Measurements from ENCODE around the gene HIVEP2. TPM values are rescaled to one million over a fixed set of nuclear protein-coding genes. Genes with fewer than 3 reads are reported as not detected.

Gene HIVEP2
- total and polyA plus RNA-seq, 7 experiments from 2014 or later: 12.2 to 92.1 (median 51.5) TPM

- Histone ChIP-seq H3K36me3 (ENCODE audit: control insufficient read depth in 2 of 3, insufficient read depth in 3 of 3, low read length in 3 of 3) (no peaks in the 10 kb centered on the region), H3K27me3 (ENCODE audit: control insufficient read depth in 2 of 2, insufficient read depth in 2 of 2, low read length in 2 of 2) (no peaks in the 10 kb centered on the region), H3K4me3 (ENCODE audit: low read length) (no peak overlapping the region), H3K9me3 (ENCODE audit: control insufficient read depth in 2 of 3, low read length in 3 of 3) (no peaks in the 10 kb centered on the region), H3K4me1 (ENCODE audit: control insufficient read depth in 2 of 2, insufficient read depth in 2 of 2, low read length in 2 of 2) (peaks cover 0 to 13% of the 10 kb centered on the region in 2 donors), H3K27ac (ENCODE audit: low read depth, low read length) (no peak overlapping the region)
- no peaks in the 10 kb centered on the region for H3K27me3 Mint-ChIP-seq
- DNase-seq: no peak
- ChIA-PET CTCF (interaction anchor here (0.6 kb wide), 1 partner anchor 25 kb away, joined by 3 read pairs; no protein-coding TSS in a partner anchor), POLR2A (interaction anchor here (0.5 to 1.1 kb wide), 2 partner anchors 16 to 59 kb away, joined by 3 read pairs; no protein-coding TSS in a partner anchor)
- intact Hi-C loops (cut with micrococcal nuclease): loop anchor here (2.0 kb wide), 2 partner anchors 14 to 56 kb away; no protein-coding TSS in a partner anchor
- peaks cover 15 to 83% (median 80%) of the 10 kb centered on the region in 7 donors for H3K4me1 Mint-ChIP-seq
- peak overlapping the region in 3 of 10 donors; percentile 3 to 42 (median 10) for H3K4me3 Mint-ChIP-seq
- no peaks in the 10 kb centered on the region for H3K9me3 Mint-ChIP-seq
- ATAC-seq: no peak
- peak overlapping the region in 8 of 9 donors; percentile 29 to 88 (median 71) for H3K27ac Mint-ChIP-seq
- H3K36me3 Mint-ChIP-seq: peaks cover 0 to 24% (median 13%) of the 10 kb centered on the region in 5 donors
These were observed 158.5 kb downstream of the HIVEP2 start for GRCh38 chr6:142786476-142786875.

- Histone ChIP-seq H3K27ac (ENCODE audit: low read depth, low read length) (peak overlapping the region; percentile 54), H3K36me3 (ENCODE audit: control insufficient read depth in 2 of 3, insufficient read depth in 3 of 3, low read length in 3 of 3) (no peaks in the 10 kb centered on the region)
- peaks cover 21 to 83% (median 79%) of the 10 kb centered on the region in 7 donors for H3K4me1 Mint-ChIP-seq
These were observed 160.6 kb downstream of the HIVEP2 start for GRCh38 chr6:142784344-142784743.

DNA sequence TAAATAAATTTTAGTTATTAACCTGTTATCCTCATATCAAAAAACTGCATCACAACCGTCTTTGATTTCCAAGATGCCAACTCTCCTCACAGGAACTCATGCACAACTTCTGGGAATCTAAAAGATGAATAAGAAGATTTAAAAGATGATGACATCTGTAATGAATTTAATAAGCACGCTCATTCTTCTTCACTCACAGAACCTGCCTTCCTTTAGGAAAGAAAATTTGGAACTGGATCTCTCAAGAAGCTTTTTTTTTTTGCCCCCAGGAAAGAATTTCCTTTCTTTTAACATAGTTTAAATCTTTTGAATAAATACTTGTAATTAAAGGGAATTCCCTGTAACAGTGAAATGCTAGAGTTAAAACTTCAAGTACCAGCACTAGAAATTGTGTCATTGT, 161.5 kb downstream of the HIVEP2 start:
- H3K9me3 Mint-ChIP-seq: no peaks in the 10 kb centered on the region
- peaks cover 0 to 26% (median 16%) of the 10 kb centered on the region in 5 donors for H3K36me3 Mint-ChIP-seq
- DNase-seq (no peak), ATAC-seq (no peak)
- Histone ChIP-seq H3K27me3 (ENCODE audit: control insufficient read depth in 2 of 2, insufficient read depth in 2 of 2, low read length in 2 of 2) (no peaks in the 10 kb centered on the region), H3K4me3 (ENCODE audit: low read length) (no peak overlapping the region), H3K4me1 (ENCODE audit: control insufficient read depth in 2 of 2, insufficient read depth in 2 of 2, low read length in 2 of 2) (peaks cover 0 to 17% of the 10 kb centered on the region in 2 donors), H3K9me3 (ENCODE audit: control insufficient read depth in 2 of 3, low read length in 3 of 3) (no peaks in the 10 kb centered on the region), H3K27ac (ENCODE audit: low read depth, low read length) (no peak overlapping the region), H3K36me3 (ENCODE audit: control insufficient read depth in 2 of 3, insufficient read depth in 3 of 3, low read length in 3 of 3) (no peaks in the 10 kb centered on the region)
- intact Hi-C loops (cut with micrococcal nuclease): no loop called here
- H3K27ac Mint-ChIP-seq: peak overlapping the region in 4 of 9 donors; percentile 15 to 68 (median 30)
- ChIA-PET POLR2A (interaction anchor here (0.7 kb wide), 1 partner anchor 381 kb away, joined by 6 read pairs; no protein-coding TSS in a partner anchor), CTCF (interaction anchor here (0.6 kb wide), 1 partner anchor 25 kb away, joined by 3 read pairs; no protein-coding TSS in a partner anchor)
- H3K4me3 Mint-ChIP-seq: no peak overlapping the region
- no peaks in the 10 kb centered on the region for H3K27me3 Mint-ChIP-seq
- peaks cover 21 to 82% (median 71%) of the 10 kb centered on the region in 7 donors for H3K4me1 Mint-ChIP-seq

More at GRCh38 chr6:142784344-142784743, 160.6 kb downstream of the HIVEP2 start:
- Mint-ChIP-seq H3K36me3 (peaks cover 0 to 27% (median 16%) of the 10 kb centered on the region in 5 donors), H3K27me3 (no peaks in the 10 kb centered on the region), H3K4me3 (peak overlapping the region in 8 of 10 donors; percentile 0 to 53 (median 36)), H3K9me3 (no peaks in the 10 kb centered on the region), H3K27ac (peak overlapping the region in 8 of 9 donors; percentile 17 to 86 (median 55))
- CTCF ChIA-PET: interaction anchor here (0.6 kb wide), 1 partner anchor 77 kb away, joined by 3 read pairs; no protein-coding TSS in a partner anchor
- peak; percentile 61 for ATAC-seq
- H3K4me1 ChIP-seq (ENCODE audit: control insufficient read depth in 2 of 2, insufficient read depth in 2 of 2, low read length in 2 of 2): peaks cover 0 to 17% of the 10 kb centered on the region in 2 donors
- peak in 6 of 9 donors; percentile 8 to 30 (median 23) for DNase-seq
- no peaks in the 10 kb centered on the region for H3K27me3 ChIP-seq (ENCODE audit: control insufficient read depth in 2 of 2, insufficient read depth in 2 of 2, low read length in 2 of 2)
- POLR2A ChIA-PET: no interaction called here
- H3K4me3 ChIP-seq (ENCODE audit: low read length): no peak overlapping the region
- no peaks in the 10 kb centered on the region for H3K9me3 ChIP-seq (ENCODE audit: control insufficient read depth in 2 of 3, low read length in 3 of 3)
- intact Hi-C loops (cut with micrococcal nuclease): loop anchor here in 1 of 2 donors (1.0 kb wide), 1 partner anchor 8 kb away; no protein-coding TSS in a partner anchor

DNA sequence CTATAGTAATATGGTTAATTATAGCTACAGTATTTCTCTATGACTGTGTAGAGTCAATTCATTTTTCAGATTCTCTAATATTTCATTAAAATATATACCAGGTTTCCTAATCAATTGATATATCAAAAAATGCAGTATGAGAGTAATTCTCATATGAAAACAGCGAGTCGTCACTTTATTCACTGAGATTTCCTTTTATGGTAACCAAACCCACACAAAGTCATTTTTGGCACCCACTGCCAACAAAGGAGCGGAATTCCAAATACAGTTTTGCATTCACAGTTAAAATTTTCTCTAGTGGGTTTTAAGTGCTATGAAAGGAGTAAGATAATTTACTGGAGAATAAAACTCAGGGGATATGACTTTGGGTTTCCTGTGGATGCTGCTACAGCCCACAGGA, 163.8 kb downstream of the HIVEP2 start:
- DNase-seq (no peak), ATAC-seq (no peak)
- Mint-ChIP-seq H3K4me3 (peak overlapping the region in 4 of 10 donors; percentile 23 to 61 (median 34)), H3K27me3 (no peaks in the 10 kb centered on the region), H3K36me3 (peaks cover 0 to 18% (median 11%) of the 10 kb centered on the region in 5 donors), H3K27ac (peak overlapping the region in 5 of 9 donors; percentile 13 to 81 (median 36)), H3K4me1 (peaks cover 11 to 73% (median 56%) of the 10 kb centered on the region in 7 donors), H3K9me3 (no peaks in the 10 kb centered on the region)
- POLR2A ChIA-PET: no interaction called here
- H3K27ac ChIP-seq (ENCODE audit: low read depth, low read length): no peak overlapping the region
- H3K27me3 ChIP-seq (ENCODE audit: control insufficient read depth in 2 of 2, insufficient read depth in 2 of 2, low read length in 2 of 2): no peaks in the 10 kb centered on the region
- intact Hi-C loops (cut with micrococcal nuclease): no loop called here
- H3K36me3 ChIP-seq (ENCODE audit: control insufficient read depth in 2 of 3, insufficient read depth in 3 of 3, low read length in 3 of 3): no peaks in the 10 kb centered on the region
- H3K9me3 ChIP-seq (ENCODE audit: control insufficient read depth in 2 of 3, low read length in 3 of 3): no peaks in the 10 kb centered on the region
- H3K4me3 ChIP-seq (ENCODE audit: low read length): no peak overlapping the region
- H3K4me1 ChIP-seq (ENCODE audit: control insufficient read depth in 2 of 2, insufficient read depth in 2 of 2, low read length in 2 of 2): peaks cover 0 to 17% of the 10 kb centered on the region in 2 donors
- CTCF ChIA-PET: interaction anchor here (0.6 kb wide), 1 partner anchor 152 kb away, joined by 3 read pairs; no protein-coding TSS in a partner anchor

GRCh38 chr6:142773859-142774648, 170.9 kb downstream of the HIVEP2 start:
- Mint-ChIP-seq H3K27me3 (no peaks in the 10 kb centered on the region), H3K36me3 (peaks cover 27 to 59% (median 57%) of the 10 kb centered on the region in 5 donors), H3K27ac (peak overlapping the region; percentile 52 to 94 (median 80)), H3K4me1 (peaks cover 14 to 75% (median 43%) of the 10 kb centered on the region in 7 donors), H3K9me3 (peaks cover 0 to 6% (median 0%) of the 10 kb centered on the region in 11 donors), H3K4me3 (peak overlapping the region; percentile 23 to 61 (median 49))
- Histone ChIP-seq H3K36me3 (ENCODE audit: control insufficient read depth in 2 of 3, insufficient read depth in 3 of 3, low read length in 3 of 3) (peaks cover 6 to 59% (median 21%) of the 10 kb centered on the region in 3 experiments), H3K9me3 (ENCODE audit: control insufficient read depth in 2 of 3, low read length in 3 of 3) (no peaks in the 10 kb centered on the region), H3K27me3 (ENCODE audit: control insufficient read depth in 2 of 2, insufficient read depth in 2 of 2, low read length in 2 of 2) (no peaks in the 10 kb centered on the region), H3K4me1 (ENCODE audit: control insufficient read depth in 2 of 2, insufficient read depth in 2 of 2, low read length in 2 of 2) (peaks cover 10 to 17% of the 10 kb centered on the region in 2 donors), H3K27ac (ENCODE audit: low read depth, low read length) (peak overlapping the region; percentile 18), H3K4me3 (ENCODE audit: low read length) (no peak overlapping the region)
- intact Hi-C loops (cut with micrococcal nuclease): loop anchor here (2.0 to 5.0 kb wide), 2 partner anchors 13 to 113 kb away; no protein-coding TSS in a partner anchor
- peak; percentile 50 for ATAC-seq
- DNase-seq: peak in 3 of 9 donors; percentile 17 to 28 (median 23)
- ChIA-PET POLR2A (no interaction called here), CTCF (no interaction called here)

DNA sequence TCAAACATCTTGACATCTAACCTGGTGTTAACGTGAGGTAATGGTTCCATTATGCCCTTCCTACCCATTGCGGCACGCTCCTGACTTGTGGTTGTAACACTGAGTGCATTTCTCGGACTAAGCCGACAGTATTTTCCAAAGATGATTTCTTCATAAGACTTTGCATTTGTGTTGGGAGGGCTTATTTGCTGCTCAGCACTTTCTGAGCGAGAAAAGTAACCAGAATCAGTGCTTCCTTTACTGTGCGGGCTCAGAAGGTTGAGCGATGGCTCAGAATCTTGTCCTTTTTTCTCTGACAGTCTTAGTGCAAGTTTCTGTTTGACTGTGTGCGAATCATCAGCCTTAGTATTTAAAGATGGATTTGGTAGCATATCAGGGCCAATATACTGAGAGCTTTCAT, 171.7 kb downstream of the HIVEP2 start:
- peaks cover 10 to 17% of the 10 kb centered on the region in 2 donors for H3K4me1 ChIP-seq (ENCODE audit: control insufficient read depth in 2 of 2, insufficient read depth in 2 of 2, low read length in 2 of 2)
- H3K27me3 ChIP-seq (ENCODE audit: control insufficient read depth in 2 of 2, insufficient read depth in 2 of 2, low read length in 2 of 2): no peaks in the 10 kb centered on the region
- peak overlapping the region; percentile 47 to 82 (median 70) for H3K27ac Mint-ChIP-seq
- no peak for ATAC-seq
- H3K27me3 Mint-ChIP-seq: no peaks in the 10 kb centered on the region
- peaks cover 0 to 6% (median 0%) of the 10 kb centered on the region in 11 donors for H3K9me3 Mint-ChIP-seq
- no peak overlapping the region for H3K4me3 ChIP-seq (ENCODE audit: low read length)
- peaks cover 6 to 62% (median 23%) of the 10 kb centered on the region in 3 experiments for H3K36me3 ChIP-seq (ENCODE audit: control insufficient read depth in 2 of 3, insufficient read depth in 3 of 3, low read length in 3 of 3)
- peaks cover 14 to 75% (median 42%) of the 10 kb centered on the region in 7 donors for H3K4me1 Mint-ChIP-seq
- intact Hi-C loops (cut with micrococcal nuclease): loop anchor here (2.0 to 5.0 kb wide), 2 partner anchors 13 to 114 kb away; no protein-coding TSS in a partner anchor
- POLR2A ChIA-PET: interaction anchor here (0.6 to 0.7 kb wide), 2 partner anchors 60 to 85 kb away, joined by 3 read pairs; no protein-coding TSS in a partner anchor
- H3K9me3 ChIP-seq (ENCODE audit: control insufficient read depth in 2 of 3, low read length in 3 of 3): no peaks in the 10 kb centered on the region
- DNase-seq: no peak
- H3K4me3 Mint-ChIP-seq: peak overlapping the region in 7 of 10 donors; percentile 15 to 61 (median 52)
- H3K36me3 Mint-ChIP-seq: peaks cover 27 to 64% (median 59%) of the 10 kb centered on the region in 5 donors
- H3K27ac ChIP-seq (ENCODE audit: low read depth, low read length): peak overlapping the region; percentile 18
- CTCF ChIA-PET: interaction anchor here (0.5 kb wide), 1 partner anchor 595 kb away, joined by 4 read pairs; no protein-coding TSS in a partner anchor

All from naive thymus-derived CD4-positive, alpha-beta T cell (primary cell).